Adrenal gland (tissue), 12 donors: Measurements from ENCODE around the gene SNRK. TPM values are rescaled to one million over a fixed set of nuclear protein-coding genes. Genes with fewer than 3 reads are reported as not detected.

Source experiments
- DNase-seq, 7 donors: peaks; one replicate each; pipeline ENCODE4 v3.0.0-alpha.2; 2019 to 2020
- H3K27ac ChIP-seq, 5 donors: fragments of 200-600 bp; sonication (generic) in 4 of 5; 1 replicate in 3 of 5; 2 replicates in 2 of 5; pipeline versions ENCODE4 v1.5.1 to v1.8.0; 2016 to 2020; ENCODE audit warnings: mild to moderate bottlenecking in 1 of 5
- H3K27me3 ChIP-seq: fragments of 200-600 bp; 2 replicates; pipeline ENCODE4 v1.8.0; 2021
- H3K36me3 ChIP-seq, 2 donors: fragments of 200-600 bp; replicated peaks in 1 of 2; 1 replicate in 1 of 2; 2 replicates in 1 of 2; pipeline versions ENCODE4 v1.5.1 to v1.8.0; 2018 to 2022
- H3K4me1 ChIP-seq, 2 donors: fragments of 200-600 bp; replicated peaks in 1 of 2; 1 replicate in 1 of 2; 2 replicates in 1 of 2; pipeline versions ENCODE4 v1.5.1 to v1.8.0; 2018 to 2021
- H3K4me3 ChIP-seq, 4 donors: fragments of 200-600 bp; sonication (generic) in 3 of 4; one replicate each; pipeline ENCODE4 v1.5.1; 2016 to 2018
- H3K9me3 ChIP-seq, 3 donors: fragments of 200-600 bp; sonication (generic) in 1 of 3; replicated peaks in 1 of 3; 1 replicate in 2 of 3; 2 replicates in 1 of 3; pipeline versions ENCODE4 v1.5.1 to v1.8.0; 2016 to 2021
- CTCF ChIP-seq, 6 experiments: fragments of 450-650 bp in 4 of 6; fragments of 200-600 bp in 2 of 6; sonication (generic) in 1 of 6; IDR thresholded peaks; 1 replicate in 5 of 6; 2 replicates in 1 of 6; pipeline versions ENCODE4 v1.5.1 to v1.8.0; 2016 to 2021; ENCODE audit warnings: antibody characterized with exemption in 6 of 6, mild to moderate bottlenecking in 2 of 6, moderate library complexity in 1 of 6
- POLR2A ChIP-seq, 2 donors: fragments of 450-650 bp; IDR thresholded peaks; one replicate each; pipeline ENCODE4 v1.6.1; 2017; ENCODE audit warnings: antibody characterized with exemption in 2 of 2, mild to moderate bottlenecking in 2 of 2, moderate library complexity in 1 of 2
- WGBS, 4 donors: extraction: QIAGEN DNeasy Blood & Tissue Kit in 2 of 4; methylation state at CpG; one replicate each; pipeline versions ENCODE4 v1.1.5 to v1.1.7; 2013 to 2017; 5-methylcytosine and 5-hydroxymethylcytosine counted together
- intact Hi-C, 2 donors: fragments of 100-400 bp; cut with DNase I; formaldehyde crosslinking; loops; one replicate each; pipeline versions ENCODE4 v1.14.1 to v1.15.0; 2022 to 2023
- polyA plus RNA-seq, 3 donors: library from polyadenylated mRNA; stranded (reverse); fragments of 200-250 nt in 2 of 3; fragments of 350-450 nt in 1 of 3; fragmentation: Illumina TruSeq in 1 of 3; extraction: RNeasy Lipid Tissue Mini Kit (QIAGEN cat#74804) in 1 of 3; gene quantifications; one replicate each; pipeline ENCODE4 v1.2.3, GENCODE V29; 2013 to 2014
- total RNA-seq, 9 donors: library from RNA; depleted of rRNA in 4 of 9; stranded (reverse); fragments of >200 nt in 4 of 9; fragments of 120-200 nt in 1 of 9; fragmentation: NEBNext Ultra II Directional in 1 of 9; extraction: Animal tissue kit (Norgen Biotek cat#: 25700) in 1 of 9; gene quantifications; one replicate each; pipeline versions ENCODE4 v1.1.0 to v1.2.4, GENCODE V29; 2013 to 2023
- donor health status: healthy with polysubstance abuse.
- donor health status: Bipolar disorder and iron deficiency.
- donor health status: DM: yes; HTN: yes; CAD: no.
- donor health status: DM: no; HTN: no; CAD: no.
- donor health status: DM: no; HTN: no; CAD: no.
- donor health status: DM: yes; HTN: yes; CAD: no.

SNRK gene
- total and polyA plus RNA-seq, 12 donors, result 8.1 to 36.4 (median 23.0) TPM

- TF ChIP-seq POLR2A (IDR thresholded peaks at IDR 0.05) (no peak), CTCF (IDR thresholded peaks at IDR 0.05) (no peak)
- WGBS, 4 donors, result 53 to 63% (median 61%) methylated on average over 9 to 11 of the region's 11 CpGs
- peaks cover 16 to 37% of the 10 kb centered on the region in 2 donors for H3K4me1 ChIP-seq
- no peak overlapping the region for H3K4me3 ChIP-seq
- H3K9me3 ChIP-seq, result no peaks in the 10 kb centered on the region
- H3K27me3 ChIP-seq, result no peaks in the 10 kb centered on the region
- intact Hi-C loops, result loop anchor here in 1 of 2 donors (10.0 kb wide), 1 partner anchor 219 kb away; no protein-coding TSS in a partner anchor
- H3K27ac ChIP-seq, result peak overlapping the region in 3 of 5 donors; percentile 38 to 87 (median 54)
- DNase-seq, result peak in 5 of 7 donors; percentile 18 to 57 (median 23)
- H3K36me3 ChIP-seq, result no peaks in the 10 kb centered on the region
Observed at GRCh38 chr3:43285644-43286043, 696 bp upstream of the SNRK start.

- intact Hi-C loops, result loop anchor here in 1 of 2 donors (10.0 kb wide), 1 partner anchor 218 kb away; no protein-coding TSS in a partner anchor
- peak in 1 of 6 experiments; percentile 0 for TF ChIP-seq CTCF (IDR thresholded peaks at IDR 0.05)
- TF ChIP-seq POLR2A (IDR thresholded peaks at IDR 0.05), result no peak
- Histone ChIP-seq H3K4me1 (peaks cover 28 to 50% of the 10 kb centered on the region in 2 donors), H3K36me3 (no peaks in the 10 kb centered on the region), H3K9me3 (no peaks in the 10 kb centered on the region), H3K27me3 (no peaks in the 10 kb centered on the region), H3K4me3 (peak overlapping the region in 3 of 4 donors; percentile 31 to 96 (median 56)), H3K27ac (peak overlapping the region in 4 of 5 donors; percentile 55 to 99 (median 81))
- DNase-seq, result peak in 4 of 7 donors; percentile 13 to 32 (median 24)
- WGBS, 4 donors, result 0 to 1% (median 0%) methylated on average over 16 to 54 of the region's 54 CpGs
Observed at GRCh38 chr3:43286841-43287499, 630 bp downstream of the SNRK start.

GRCh38 chr3:43287500-43287873, 1.1 kb downstream of the SNRK start:
- TF ChIP-seq POLR2A (IDR thresholded peaks at IDR 0.05), result no peak
- no peak for TF ChIP-seq CTCF (IDR thresholded peaks at IDR 0.05)
- H3K27ac ChIP-seq, result peak overlapping the region in 4 of 5 donors; percentile 55 to 99 (median 81)
- H3K4me3 ChIP-seq, result peak overlapping the region in 2 of 4 donors; percentile 31 to 96
- peaks cover 30 to 55% of the 10 kb centered on the region in 2 donors for H3K4me1 ChIP-seq
- H3K9me3 ChIP-seq, result no peaks in the 10 kb centered on the region
- WGBS, 4 donors, result 19 to 23% (median 20%) methylated on average over 3 of the region's 3 CpGs
- H3K27me3 ChIP-seq, result no peaks in the 10 kb centered on the region
- DNase-seq, result no peak
- no peaks in the 10 kb centered on the region for H3K36me3 ChIP-seq
- intact Hi-C loops, result loop anchor here in 1 of 2 donors (10.0 kb wide), 1 partner anchor 217 kb away; no protein-coding TSS in a partner anchor

GRCh38 chr3:43288366-43288765, 2.0 kb downstream of the SNRK start:
- intact Hi-C loops, result loop anchor here in 1 of 2 donors (10.0 kb wide), 1 partner anchor 216 kb away; no protein-coding TSS in a partner anchor
- Histone ChIP-seq H3K27me3 (no peaks in the 10 kb centered on the region), H3K36me3 (no peaks in the 10 kb centered on the region), H3K27ac (peak overlapping the region in 3 of 5 donors; percentile 2 to 46 (median 6)), H3K4me1 (peaks cover 30 to 64% of the 10 kb centered on the region in 2 donors), H3K4me3 (peak overlapping the region in 2 of 4 donors; percentile 11 to 96), H3K9me3 (no peaks in the 10 kb centered on the region)
- WGBS, 4 donors, result 17 to 26% (median 22%) methylated on average over 2 of the region's 2 CpGs
- TF ChIP-seq CTCF (IDR thresholded peaks at IDR 0.05) (no peak), POLR2A (IDR thresholded peaks at IDR 0.05) (no peak)
- DNase-seq, result no peak
